NCI-H748 (cell line): ENCODE measurements around the gene IGIP.

Experiments
- DNase-seq: peaks from one replicate; lab custom pipeline; 2025; ENCODE audit not compliant: unreplicated experiment; lab: John Stamatoyannopoulos, UW

IGIP gene

DNA sequence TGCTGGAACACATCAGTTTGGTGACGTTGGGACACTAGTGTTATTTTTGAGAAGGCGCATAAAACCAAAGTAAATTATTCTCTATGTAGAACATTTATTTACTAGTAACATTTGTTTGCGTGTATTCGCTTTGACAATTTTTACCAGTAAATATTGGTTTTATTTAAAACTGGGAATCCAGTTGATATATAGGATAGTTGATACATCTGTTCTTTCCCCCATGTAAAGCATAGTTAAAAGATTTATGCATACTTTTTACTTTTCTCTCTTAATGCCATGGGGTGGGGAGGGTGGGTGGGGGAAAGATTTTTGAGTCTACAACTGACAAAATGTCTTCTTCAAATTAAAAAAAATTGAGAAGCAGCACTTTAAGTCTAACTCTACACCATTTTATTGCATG lies at the start of gene IGIP:
Gene IGIP, plus strand, starts transcription at position 301 of the 400 bp plus-strand sequence. CDS start 2,540 bp downstream, outside the sequence.
- no peak for DNase-seq

DNA sequence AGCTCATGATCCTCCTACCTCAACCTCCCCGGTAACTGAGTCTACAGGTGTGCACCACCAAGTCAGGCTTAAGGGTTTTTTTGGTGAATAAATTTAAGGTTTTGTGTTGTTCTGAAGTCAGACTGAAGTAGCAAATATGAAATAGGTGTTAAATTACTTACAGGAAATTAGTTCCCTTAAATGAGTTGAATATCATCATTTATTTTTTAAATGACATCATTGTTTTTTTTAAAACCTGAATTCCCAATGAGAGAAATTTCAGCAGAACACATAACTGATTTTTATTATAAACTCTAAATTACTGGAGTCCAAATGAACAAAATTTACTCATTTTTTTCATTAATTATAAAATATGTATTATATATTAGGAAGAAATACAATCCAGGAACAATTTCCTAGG lies 49.6 kb upstream of the IGIP start:
- no peak for DNase-seq

DNA sequence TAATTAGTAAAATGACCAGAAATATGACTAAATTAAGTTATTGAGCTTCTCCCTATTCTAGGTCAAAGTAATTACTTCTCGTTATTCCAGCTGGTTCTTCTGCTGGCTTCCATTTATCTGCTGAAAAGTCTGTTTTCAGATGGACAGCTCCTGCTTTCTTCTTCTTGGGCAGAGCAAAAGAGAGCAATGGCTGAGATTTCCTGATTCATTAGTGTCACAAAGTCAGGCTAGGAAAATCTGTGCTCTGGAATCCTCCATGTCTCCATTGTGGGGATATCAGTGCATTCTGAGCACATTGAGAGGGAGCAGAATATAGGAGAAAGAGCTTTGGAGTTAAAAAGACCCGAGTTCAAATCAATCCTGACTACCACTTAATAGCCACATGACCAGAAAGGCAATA lies 48.9 kb upstream of the IGIP start:
- DNase-seq = no peak

DNA sequence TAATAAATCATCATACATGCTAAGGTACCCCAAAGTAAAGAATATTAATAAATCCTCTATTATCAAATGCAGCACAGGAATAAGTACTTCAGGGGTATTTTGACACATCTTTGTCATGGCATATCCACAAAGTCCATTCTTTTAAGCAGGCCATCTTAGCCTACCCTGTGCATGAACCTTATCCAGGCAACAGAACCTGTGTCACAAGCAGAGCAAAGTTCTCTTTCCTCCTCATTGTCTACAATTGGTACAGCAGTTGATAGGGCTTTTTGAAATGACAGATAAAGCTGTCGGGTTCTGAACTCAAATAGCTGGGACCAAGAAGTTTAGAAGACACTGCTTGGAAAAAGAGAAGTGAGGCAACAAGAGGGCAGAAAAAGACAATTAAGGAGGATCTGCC lies 42.6 kb upstream of the IGIP start:
- no peak for DNase-seq

DNA sequence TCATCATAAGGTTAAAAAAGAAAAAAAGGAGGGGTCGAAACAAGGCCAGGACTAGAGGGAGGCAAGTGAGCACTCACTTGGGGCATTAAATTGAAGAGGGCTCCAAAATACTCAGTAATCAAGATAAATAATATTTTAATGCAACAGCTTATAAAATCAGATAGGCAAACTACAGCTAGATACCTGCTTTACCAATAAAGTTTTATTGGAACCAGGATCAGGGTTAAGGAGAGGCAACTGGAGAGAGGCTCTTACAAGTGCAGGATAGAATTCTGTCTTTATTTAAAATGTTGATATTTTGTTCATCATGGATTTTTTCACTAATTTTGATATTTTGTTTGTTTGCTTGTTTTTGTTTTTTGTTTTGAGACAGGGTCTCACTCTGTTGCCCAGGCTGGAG lies 42.1 kb upstream of the IGIP start:
- no peak for DNase-seq

DNA sequence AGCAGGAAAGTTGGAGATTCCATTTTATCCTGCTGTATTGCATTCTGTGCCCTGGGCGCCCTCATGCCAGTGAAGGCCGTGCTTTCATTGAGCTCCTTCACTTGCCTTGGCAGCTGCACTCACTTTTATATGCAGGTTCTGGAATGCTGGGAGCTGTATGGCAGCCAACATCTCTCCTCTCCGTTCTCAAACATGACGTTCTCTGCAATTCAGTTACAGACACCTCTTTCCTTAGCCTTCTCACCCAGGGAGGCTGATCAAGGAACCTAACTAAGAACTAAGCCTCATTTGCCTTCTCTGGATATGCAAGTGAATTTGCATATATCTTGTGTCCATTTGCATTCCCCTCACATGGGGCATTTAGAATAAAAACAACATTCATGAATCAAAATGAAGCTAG lies 41.2 kb upstream of the IGIP start:
- no peak for DNase-seq

DNA sequence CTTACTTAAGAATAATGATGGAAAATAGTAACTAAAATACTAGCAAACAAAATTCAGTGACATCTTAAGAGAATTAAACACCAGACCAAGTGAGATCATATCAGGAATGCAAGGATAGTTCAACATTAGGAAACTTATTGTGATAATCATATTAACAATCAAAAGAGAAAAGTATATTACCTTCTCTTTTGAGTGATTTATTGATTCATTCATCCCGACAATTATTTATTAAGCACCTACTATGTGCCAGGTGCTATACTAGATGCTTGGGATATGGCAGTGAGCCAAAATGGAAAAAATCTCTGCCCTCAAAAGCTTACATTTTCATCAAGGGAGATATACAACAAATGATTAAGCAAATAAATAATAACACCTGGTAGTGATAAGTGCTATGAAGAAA lies 35.5 kb upstream of the IGIP start:
- no peak for DNase-seq

DNA sequence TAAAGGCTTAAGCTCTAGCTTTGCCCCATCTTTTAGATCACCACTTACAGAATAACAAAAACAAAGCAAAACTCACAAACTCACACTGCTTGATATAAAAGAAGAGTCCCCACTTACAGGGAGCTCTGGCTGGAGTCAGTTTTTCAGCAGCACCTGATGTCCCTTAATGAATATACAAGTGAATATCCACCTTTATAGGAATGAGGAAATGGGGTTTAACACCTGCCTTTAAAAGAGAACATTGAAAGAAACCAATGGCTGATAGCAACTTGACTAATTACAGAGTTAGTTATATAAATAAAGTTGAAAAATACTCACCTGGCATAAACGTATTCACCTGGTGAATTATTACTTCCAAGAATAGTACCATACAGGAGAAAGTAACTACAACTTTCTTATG lies 32.6 kb upstream of the IGIP start:
- no peak for DNase-seq

DNA sequence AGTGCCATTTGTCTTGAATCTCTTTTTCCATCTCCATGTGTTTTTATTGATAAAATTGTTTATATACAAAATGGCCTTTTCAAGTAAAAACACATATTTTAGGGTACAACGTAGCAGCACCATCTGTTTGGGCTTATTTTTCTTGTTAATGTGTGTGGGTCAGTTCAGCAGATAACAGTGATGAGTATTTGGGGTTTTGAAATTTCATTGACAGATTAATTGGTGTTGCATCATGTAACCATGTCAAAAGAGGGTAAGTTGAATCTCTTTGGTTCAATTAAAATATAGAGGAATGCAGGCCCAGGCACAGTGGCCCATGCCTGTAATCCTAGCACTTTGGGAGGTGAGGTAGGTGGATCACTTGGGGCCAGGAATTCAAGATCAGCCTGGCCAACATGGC lies 31.9 kb upstream of the IGIP start:
- no peak for DNase-seq

DNA sequence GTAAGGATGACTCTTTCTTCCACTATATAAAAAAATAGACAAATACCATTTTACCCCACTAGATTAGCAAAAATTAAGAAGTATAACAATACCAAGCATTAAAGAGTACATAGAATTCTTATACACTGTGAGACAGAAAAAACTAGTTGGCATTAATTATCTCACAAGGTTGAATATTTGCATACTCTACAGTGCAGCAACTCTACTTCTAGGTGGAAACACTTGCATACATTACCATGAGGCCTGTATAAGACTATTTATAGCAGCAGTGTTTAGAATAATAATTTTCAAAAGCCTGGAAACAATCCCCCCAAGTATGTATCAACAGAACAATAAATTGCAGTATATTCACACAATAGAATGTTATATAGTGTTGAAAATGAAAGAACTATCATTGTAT lies 30.8 kb upstream of the IGIP start:
- no peak for DNase-seq

DNA sequence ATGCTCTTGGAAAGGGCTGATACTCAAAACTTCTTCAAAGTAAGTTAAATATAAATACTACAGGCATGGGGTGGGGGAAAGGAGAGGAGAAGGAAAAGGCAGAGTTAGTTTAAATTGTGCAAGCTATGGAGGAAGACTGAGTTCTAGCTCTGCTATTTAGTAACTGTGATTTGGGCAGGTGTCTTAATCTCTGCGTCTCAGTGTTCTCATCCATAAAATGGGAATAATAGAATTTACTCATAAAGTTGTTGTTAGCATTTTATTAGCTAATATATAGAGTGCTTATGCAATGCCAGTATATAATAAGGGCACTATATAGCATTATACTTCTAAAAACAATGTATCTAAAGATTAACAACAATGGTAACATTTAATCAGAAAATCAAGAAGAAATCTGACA lies 24.6 kb upstream of the IGIP start:
- no peak for DNase-seq

DNA sequence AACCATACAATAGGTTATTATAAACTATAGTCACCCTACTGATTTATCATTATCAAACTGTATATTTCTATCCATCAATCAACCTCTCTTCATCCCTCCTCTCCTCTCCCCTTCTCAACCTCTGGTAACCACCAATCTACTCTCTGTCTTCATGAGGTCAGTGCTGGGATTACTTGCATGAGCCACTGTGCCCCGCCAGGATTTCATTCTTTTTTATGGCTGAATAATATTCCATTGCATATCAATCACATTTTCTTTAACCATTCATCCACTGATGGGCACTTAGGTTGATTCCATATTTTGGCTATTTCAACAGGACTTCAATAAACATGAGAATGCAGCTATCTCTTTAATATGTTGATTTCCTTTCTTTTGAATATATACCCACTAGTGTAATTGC lies 22.6 kb upstream of the IGIP start:
- no peak for DNase-seq

DNA sequence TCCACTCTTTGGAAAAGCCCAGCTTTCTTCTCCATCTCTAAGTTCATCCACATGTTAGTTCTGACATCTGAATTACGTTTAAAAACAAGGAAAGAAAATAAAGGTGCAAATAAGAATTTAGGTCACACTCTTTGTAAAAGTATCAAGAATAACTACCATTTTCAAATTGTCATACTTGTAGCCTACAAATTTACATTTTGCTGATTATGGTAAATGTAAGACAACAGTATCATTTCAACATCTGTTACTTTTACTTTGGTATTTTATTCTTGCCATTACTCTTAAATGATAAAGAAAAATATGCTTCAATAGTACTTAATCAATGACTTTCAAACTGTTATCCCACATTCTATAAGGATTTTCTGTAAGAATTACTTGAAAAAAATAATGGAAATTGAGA lies 21.6 kb upstream of the IGIP start:
- DNase-seq = no peak

DNA sequence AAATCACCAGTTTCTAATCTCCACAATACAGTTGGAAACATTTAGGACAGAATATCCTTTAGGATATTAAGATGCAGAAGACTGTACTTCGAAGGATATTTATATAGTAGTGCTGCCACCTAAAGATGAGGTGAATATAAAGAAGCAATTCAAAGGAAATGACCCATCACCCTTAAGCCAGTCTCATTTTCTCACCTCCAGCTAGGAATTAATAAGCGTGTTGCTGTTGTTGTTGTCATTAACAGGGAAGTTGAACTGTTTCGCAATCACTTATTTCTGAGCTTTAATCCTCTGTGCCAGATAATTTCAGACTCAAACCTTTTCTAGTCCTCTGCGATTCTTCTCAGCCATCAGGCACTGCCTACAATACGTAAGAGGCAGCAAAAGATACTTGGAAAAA lies 19.6 kb upstream of the IGIP start:
- DNase-seq = no peak

DNA sequence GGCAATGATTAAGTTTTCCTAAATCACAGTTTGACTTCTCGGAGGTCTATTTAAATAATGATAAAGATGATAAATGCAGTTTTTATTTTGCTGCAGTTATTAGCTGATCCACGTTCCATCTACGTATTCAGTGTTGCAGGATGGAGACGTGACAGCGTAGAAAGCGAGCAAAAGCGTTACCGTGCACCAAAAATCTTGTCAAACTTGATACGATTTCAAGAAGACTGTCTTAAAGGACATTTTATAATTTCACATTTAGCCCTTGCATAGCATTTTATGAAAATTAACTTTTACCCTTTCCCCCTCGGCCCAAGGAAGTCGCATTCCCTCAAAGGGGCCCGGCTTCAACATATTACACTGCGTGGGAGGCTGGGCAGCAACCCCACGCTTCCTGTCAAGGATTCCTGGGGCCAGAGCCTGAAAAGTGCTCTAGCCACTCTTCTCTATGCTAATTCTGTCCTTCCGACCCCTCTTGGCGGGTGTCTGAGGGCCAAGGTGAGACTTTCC lies 18.9 kb upstream of the IGIP start:
- no peak for DNase-seq

DNA sequence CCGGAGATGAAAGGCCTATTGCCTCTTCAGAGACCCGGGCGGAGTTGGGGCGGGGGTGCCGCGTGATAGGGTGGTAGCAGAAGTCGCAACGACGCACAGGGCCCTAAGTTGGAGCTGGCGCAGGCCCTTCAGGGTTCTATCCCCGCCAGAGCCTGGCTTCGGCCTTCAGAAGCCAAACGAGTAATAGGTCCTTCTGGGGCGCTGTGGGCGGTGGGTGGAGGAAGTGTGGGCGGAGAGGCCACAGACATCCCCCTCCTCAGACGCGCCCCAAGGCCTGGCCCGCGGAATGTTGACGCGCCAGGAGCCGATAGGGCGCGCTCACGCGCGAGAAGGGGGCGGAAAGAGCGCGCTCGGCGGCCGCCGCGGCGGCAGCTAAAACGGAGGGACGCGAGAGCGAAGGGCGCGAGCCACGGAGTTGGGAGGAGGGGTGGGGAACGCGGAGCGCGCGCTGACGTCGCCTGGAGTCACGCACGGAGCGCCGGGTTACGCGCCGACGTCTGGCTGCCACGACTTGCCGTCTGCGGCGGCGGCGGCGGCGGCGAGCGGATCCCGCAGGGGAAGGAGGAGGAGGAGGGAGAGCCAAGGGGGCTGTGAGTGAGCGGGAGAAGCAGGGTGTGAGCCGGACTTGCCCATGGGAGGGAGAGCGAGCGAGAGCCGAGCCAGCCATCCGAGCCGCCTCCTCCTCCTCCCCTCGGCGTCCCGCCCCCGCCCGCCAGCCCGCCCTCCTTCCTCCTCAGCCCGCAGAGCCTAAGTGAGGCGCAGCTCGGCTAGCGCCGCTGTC lies 18.2 kb upstream of the IGIP start:
- peak; percentile 96 for DNase-seq

DNA sequence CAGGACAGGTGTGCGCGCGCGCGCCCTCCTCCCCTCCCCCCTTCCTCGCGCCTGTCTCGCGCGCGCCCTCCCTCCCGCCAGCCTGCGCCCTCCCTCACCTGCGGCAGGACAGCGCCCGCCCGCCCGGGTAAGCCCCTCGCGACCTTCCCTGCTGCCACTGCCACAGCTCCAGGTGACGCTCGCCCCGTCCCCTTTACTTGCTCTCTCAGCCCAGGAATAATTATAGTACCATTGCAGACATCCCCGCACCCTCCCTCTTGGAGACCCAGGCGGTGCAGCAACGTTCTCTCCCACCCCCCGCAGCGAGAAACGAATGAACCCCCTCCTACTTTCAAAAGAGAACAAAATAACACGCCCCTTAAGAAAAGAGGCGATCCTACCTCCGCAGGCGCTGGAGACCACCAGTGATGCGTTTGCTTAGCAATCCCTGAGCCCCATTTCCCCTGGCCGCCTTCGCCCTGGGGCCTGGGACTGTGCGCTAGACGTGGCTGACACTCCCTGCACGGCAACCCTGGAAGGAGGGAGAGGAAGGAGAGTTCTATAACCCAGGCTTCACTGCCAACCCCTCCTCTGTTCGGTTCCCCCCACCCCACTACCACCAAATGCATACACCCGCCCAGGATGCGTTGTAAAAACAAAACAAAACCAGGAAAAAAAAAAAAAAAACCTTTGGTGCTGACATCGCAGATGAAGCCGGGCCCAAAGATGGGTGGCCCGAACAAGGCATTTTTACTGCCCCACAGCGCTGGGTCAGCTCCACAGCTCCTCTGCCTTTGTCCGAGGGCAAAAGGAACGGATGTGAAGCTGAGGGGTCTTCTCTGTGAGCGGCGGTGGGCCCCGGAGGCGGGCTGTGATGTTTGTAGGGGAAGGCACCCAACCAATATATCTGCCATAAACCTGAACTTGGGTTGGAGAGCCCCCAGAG lies 17.4 kb upstream of the IGIP start:
- peak; percentile 63 for DNase-seq

DNA sequence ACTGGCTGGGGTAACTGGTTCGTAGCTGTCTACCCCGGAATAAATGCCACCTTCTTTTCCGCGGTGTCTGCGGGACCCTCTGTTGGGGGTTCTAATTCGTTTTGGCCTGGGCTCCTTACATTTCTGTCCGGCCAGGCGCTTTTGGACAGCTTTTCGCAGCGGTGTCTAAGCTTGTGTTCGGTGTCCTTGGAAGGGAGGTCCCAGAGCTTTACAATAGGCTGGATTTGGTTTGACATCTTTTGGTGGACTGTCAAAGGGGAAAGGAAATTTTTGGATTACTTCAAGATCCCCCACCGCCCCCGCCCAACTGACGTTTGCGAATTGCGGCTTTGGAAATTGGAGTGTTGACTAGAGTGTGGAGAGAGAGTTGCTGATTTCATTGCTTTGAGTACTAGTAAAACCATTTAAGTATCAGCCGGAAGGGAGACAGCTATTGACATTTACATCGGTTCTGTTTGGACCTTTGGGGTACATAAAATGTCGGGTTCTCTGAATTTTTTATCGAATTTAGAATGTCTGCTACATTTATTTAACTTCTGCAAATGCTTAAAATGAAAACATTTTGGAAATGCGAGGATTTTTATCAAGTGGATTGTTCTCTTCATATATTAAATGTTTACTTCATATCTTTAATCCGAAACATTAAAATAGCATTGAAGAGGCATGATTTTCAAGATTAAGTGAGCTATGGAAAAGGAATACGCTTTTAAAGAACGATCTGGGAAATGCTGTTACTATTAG lies 16.5 kb upstream of the IGIP start:
- DNase-seq = peak; percentile 32

DNA sequence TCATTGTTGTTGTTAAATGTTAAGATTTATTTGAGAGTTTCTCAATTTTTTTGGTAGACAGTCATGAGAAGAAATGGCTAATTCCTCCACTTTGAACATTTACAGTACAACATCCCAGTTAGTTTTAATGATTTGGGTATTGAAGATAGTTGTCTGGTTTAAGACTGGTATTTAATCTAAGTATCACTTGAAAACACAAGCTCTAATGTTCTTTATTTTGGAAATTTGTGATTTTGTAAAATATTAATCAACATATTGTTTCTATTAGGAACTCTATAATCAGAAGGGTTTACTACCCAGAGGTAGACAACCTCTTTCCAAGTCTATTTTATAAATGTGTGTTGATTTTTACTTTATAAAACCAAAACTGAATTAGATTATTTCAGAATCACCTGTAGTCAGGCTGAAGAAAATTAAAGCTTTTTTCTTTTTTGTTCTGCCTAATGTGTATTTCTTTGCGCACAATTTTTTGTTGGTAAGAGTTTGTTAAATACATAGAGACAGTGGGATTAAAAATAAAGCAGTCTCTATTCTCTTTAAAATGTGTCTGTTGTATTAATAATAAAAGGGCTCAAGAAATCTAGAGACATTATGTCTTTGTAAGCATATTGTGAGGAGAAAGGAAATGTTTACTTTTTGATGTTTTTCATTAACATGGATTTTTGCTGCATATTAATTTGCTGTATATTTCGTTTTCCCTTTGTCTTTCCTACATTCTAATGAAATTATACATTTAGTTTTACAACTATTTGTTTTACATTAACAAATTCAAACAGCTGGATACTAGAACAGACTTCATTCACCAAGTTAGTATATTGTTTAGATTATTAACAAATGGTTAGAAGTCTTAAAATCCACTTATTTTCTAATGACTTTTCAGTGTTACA lies 15.7 kb upstream of the IGIP start:
- no peak for DNase-seq

DNA sequence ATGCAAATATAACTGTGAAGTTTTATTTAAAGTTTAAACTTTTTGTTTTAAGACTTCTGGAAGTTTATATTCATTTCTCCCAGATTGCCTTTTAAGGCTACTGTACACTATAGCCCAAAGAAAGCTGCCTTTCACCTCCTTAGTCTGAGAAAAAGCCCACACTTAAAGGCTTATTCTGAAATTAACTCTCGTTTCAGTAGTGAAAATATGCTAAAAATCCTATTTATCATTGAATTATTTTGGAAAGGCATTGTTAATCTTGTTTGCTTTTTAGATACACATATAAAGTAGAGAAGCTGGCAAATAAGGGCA lies 15.1 kb upstream of the IGIP start:
- DNase-seq = no peak
